H1 (cell line): ENCODE results near the gene CPEB1. TPM values are rescaled to one million over a fixed set of nuclear protein-coding genes. Genes with fewer than 3 reads are reported as not detected.

Experiments used
- CTCF ChIA-PET: fragments of 300-600 bp; sonication (Branson Sonifier 250); formaldehyde crosslinking; loops from one replicate; lab custom pipeline; 2021; ENCODE audit not compliant: partially characterized antibody; lab: Charles Lee
- POLR2A ChIA-PET: fragments of 300-600 bp; sonication (Branson Sonifier 250); formaldehyde crosslinking; loops from one replicate; lab custom pipeline; 2021; ENCODE audit warnings: inconsistent platforms; ENCODE audit not compliant: partially characterized antibody; lab: Charles Lee
- DNase-seq, 2 experiments: peaks; one replicate each; pipeline versions ENCODE4 v3.0.0 to v3.0.0-alpha.2; 2010 to 2022; ENCODE audit warnings: low spot score in 2 of 2, low read depth in 1 of 2, mixed read lengths in 1 of 2
- FAIRE-seq: peaks from 2 replicates; lab custom pipeline; 2011; peaks lifted over from hg19 to GRCh38; lab: Jason Lieb, UNC
- H2AFZ ChIP-seq: 2 replicates; pipeline ENCODE4 v1.8.1; 2012; ENCODE audit warnings: low read length, inconsistent platforms
- H2AK5ac ChIP-seq: 2 replicates; pipeline ENCODE4 v1.6.1; 2013; ENCODE audit warnings: low read depth, low read length
- H2BK120ac ChIP-seq: replicated peaks from 2 replicates; pipeline ENCODE3; 2013; ENCODE audit warnings: low read depth, low read length, inconsistent platforms
- H2BK12ac ChIP-seq: 2 replicates; pipeline ENCODE4 v1.6.1; 2013; ENCODE audit warnings: low read depth, low read length
- H2BK15ac ChIP-seq: 2 replicates; pipeline ENCODE4 v1.6.1; 2013; ENCODE audit warnings: low read length
- H2BK20ac ChIP-seq: 2 replicates; pipeline ENCODE4 v1.6.1; 2013; ENCODE audit warnings: low read length
- H2BK5ac ChIP-seq: 2 replicates; pipeline ENCODE4 v1.6.1; 2013; ENCODE audit warnings: low read depth, low read length
- H3K14ac ChIP-seq: 2 replicates; pipeline ENCODE4 v1.6.1; 2013; ENCODE audit warnings: inconsistent platforms; ENCODE audit not compliant: insufficient read length
- H3K18ac ChIP-seq: 2 replicates; pipeline ENCODE4 v1.6.1; 2013; ENCODE audit warnings: low read length; ENCODE audit errors: extremely low read depth
- H3K23ac ChIP-seq: 2 replicates; pipeline ENCODE4 v1.6.1; 2013; ENCODE audit warnings: inconsistent platforms; ENCODE audit not compliant: insufficient read length
- H3K23me2 ChIP-seq: 2 replicates; pipeline ENCODE4 v1.6.1; 2013; ENCODE audit warnings: low read depth, low read length
- H3K27ac ChIP-seq: 2 replicates; pipeline ENCODE4 v1.6.1; 2011; ENCODE audit warnings: low read depth, low read length, inconsistent platforms
- H3K27me3 ChIP-seq, 4 experiments: replicated peaks in 1 of 4; 1 replicate in 1 of 4; 2 replicates in 3 of 4; pipeline versions ENCODE4 v1.6.1 to v1.8.1; 2011 to 2013; ENCODE audit warnings: low read length in 3 of 4, mild to moderate bottlenecking in 3 of 4, inconsistent platforms in 2 of 4, mixed read lengths in 2 of 4, moderate library complexity in 1 of 4; ENCODE audit not compliant: control insufficient read depth in 3 of 4, insufficient read depth in 3 of 4; ENCODE audit errors: extremely low read depth in 1 of 4
- H3K36me3 ChIP-seq, 4 experiments: 2 replicates each; pipeline versions ENCODE4 v1.6.1 to v1.8.1; 2011 to 2013; ENCODE audit warnings: mild to moderate bottlenecking in 4 of 4, low read length in 3 of 4, moderate library complexity in 2 of 4, control low read depth in 1 of 4, inconsistent platforms in 1 of 4; ENCODE audit not compliant: insufficient read depth in 4 of 4, control insufficient read depth in 2 of 4
- H3K4ac ChIP-seq: replicated peaks from 2 replicates; pipeline ENCODE3; 2013; ENCODE audit warnings: low read length, low read depth, mixed read lengths, inconsistent platforms; ENCODE audit not compliant: insufficient read length
- H3K4me1 ChIP-seq, 4 experiments: replicated peaks in 1 of 4; 1 replicate in 1 of 4; 2 replicates in 3 of 4; pipeline versions ENCODE4 v1.6.1 to v1.8.1; 2011 to 2013; ENCODE audit warnings: low read length in 3 of 4, inconsistent platforms in 2 of 4, mixed read lengths in 1 of 4; ENCODE audit not compliant: insufficient read depth in 4 of 4, control insufficient read depth in 3 of 4
- H3K4me2 ChIP-seq, 2 experiments: 2 replicates each; pipeline versions ENCODE4 v1.6.1 to v1.8.1; 2011 to 2013; ENCODE audit warnings: low read depth in 2 of 2, low read length in 2 of 2, control low read depth in 1 of 2, inconsistent platforms in 1 of 2, mild to moderate bottlenecking in 1 of 2; ENCODE audit not compliant: insufficient read depth in 1 of 2
- H3K4me3 ChIP-seq, 4 experiments: fragments of 200-600, 300-600 bp in 1 of 4; sonication (generic), shearing (Covaris generic), sonication (Bioruptor Twin) in 1 of 4; 2 replicates each; pipeline versions ENCODE4 v1.5.1 to v1.8.1; 2011 to 2016; ENCODE audit warnings: low read length in 4 of 4, low read depth in 3 of 4, control low read depth in 2 of 4, inconsistent platforms in 2 of 4, mild to moderate bottlenecking in 2 of 4, mixed read lengths in 1 of 4, moderate library complexity in 1 of 4; ENCODE audit not compliant: insufficient read depth in 2 of 4; ENCODE audit errors: extremely low read depth in 1 of 4
- H3K56ac ChIP-seq: replicated peaks from 2 replicates; pipeline ENCODE3; 2013; ENCODE audit warnings: low read depth, mild to moderate bottlenecking, mixed read lengths, low read length, inconsistent platforms; ENCODE audit not compliant: insufficient read length
- H3K79me1 ChIP-seq: 2 replicates; pipeline ENCODE4 v1.6.1; 2013; ENCODE audit warnings: low read depth, low read length, control low read depth
- H3K79me2 ChIP-seq, 2 experiments: 2 replicates each; pipeline versions ENCODE4 v1.6.1 to v1.8.1; 2012 to 2013; ENCODE audit warnings: low read length in 2 of 2, mild to moderate bottlenecking in 2 of 2, inconsistent platforms in 1 of 2; ENCODE audit not compliant: insufficient read depth in 2 of 2, control insufficient read depth in 1 of 2
- H3K9ac ChIP-seq, 4 experiments: replicated peaks in 1 of 4; 1 replicate in 1 of 4; 2 replicates in 3 of 4; pipeline versions ENCODE4 v1.6.1 to v1.8.1; 2011 to 2013; ENCODE audit warnings: low read depth in 3 of 4, low read length in 3 of 4, control low read depth in 2 of 4, mild to moderate bottlenecking in 2 of 4, moderate library complexity in 2 of 4, inconsistent platforms in 1 of 4; ENCODE audit errors: extremely low read depth in 1 of 4
- H3K9me3 ChIP-seq, 2 experiments: 2 replicates each; pipeline versions ENCODE4 v1.6.1 to v1.8.1; 2012 to 2013; ENCODE audit warnings: mild to moderate bottlenecking in 2 of 2, moderate library complexity in 2 of 2, control low read depth in 1 of 2, inconsistent platforms in 1 of 2, low read depth in 1 of 2, low read length in 1 of 2, mixed read lengths in 1 of 2; ENCODE audit not compliant: insufficient read depth in 2 of 2
- H4K20me1 ChIP-seq, 2 experiments: replicated peaks in 1 of 2; 2 replicates each; pipeline versions ENCODE3 to v1.8.1; 2011 to 2013; ENCODE audit warnings: inconsistent platforms in 2 of 2, low read length in 2 of 2, mild to moderate bottlenecking in 1 of 2; ENCODE audit not compliant: insufficient read depth in 2 of 2, control insufficient read depth in 1 of 2
- H4K5ac ChIP-seq: 2 replicates; pipeline ENCODE4 v1.6.1; 2013; ENCODE audit warnings: low read length, low read depth, mixed read lengths, inconsistent platforms; ENCODE audit not compliant: insufficient read length
- H4K8ac ChIP-seq: 2 replicates; pipeline ENCODE4 v1.8.0; 2013; ENCODE audit warnings: mild to moderate bottlenecking, moderate library complexity, low read length, inconsistent platforms; ENCODE audit not compliant: insufficient read depth; ENCODE audit errors: extremely low read depth
- H4K91ac ChIP-seq: replicated peaks from 2 replicates; pipeline ENCODE3; 2013; ENCODE audit warnings: low read length, mixed read lengths, inconsistent platforms; ENCODE audit not compliant: insufficient read length
- CTCF ChIP-seq, 3 experiments: IDR thresholded peaks; 1 replicate in 2 of 3; 2 replicates in 1 of 3; pipeline versions ENCODE4 v1.5.1 to v1.6.1; 2011; ENCODE audit warnings: low read length in 3 of 3, mild to moderate bottlenecking in 3 of 3, inconsistent platforms in 2 of 3, low read depth in 1 of 3, moderate library complexity in 1 of 3; ENCODE audit not compliant: insufficient read depth in 1 of 3; ENCODE audit errors: control extremely low read depth in 1 of 3
- E2F6 ChIP-seq: IDR thresholded peaks from 2 replicates; pipeline ENCODE4 v1.6.1; 2012; ENCODE audit warnings: inconsistent platforms
- SP4 ChIP-seq: IDR thresholded peaks from 2 replicates; pipeline ENCODE4 v1.6.1; 2012; ENCODE audit warnings: low read length, inconsistent platforms
- WGBS, 2 experiments: shearing (Covaris generic) in 1 of 2; methylation state at CpG; one replicate each; pipeline versions ENCODE4 v1.1.6 to v1.1.7; 2013 to 2015; ENCODE audit warnings: low lambda C conversion rate in 2 of 2, mixed read lengths in 2 of 2, inconsistent platforms in 1 of 2, low coverage in 1 of 2, missing lambda C conversion rate in 1 of 2; ENCODE audit not compliant: insufficient replicate concordance in 2 of 2, insufficient coverage in 1 of 2, insufficient read length in 1 of 2; ENCODE audit errors: extremely low coverage in 1 of 2, missing lambda C conversion rate in 1 of 2; 5-methylcytosine and 5-hydroxymethylcytosine counted together
- polyA plus RNA-seq, 7 experiments: library from polyadenylated mRNA; depleted of rRNA in 3 of 7; stranded (reverse) in 5 of 7; unstranded in 2 of 7; fragments of >200 nt in 5 of 7; fragments of 200-250 nt in 2 of 7; gene quantifications; 1 replicate in 5 of 7; 2 replicates in 1 of 7; 4 replicates in 1 of 7; pipeline versions ENCODE4 v1.2.1 to v1.2.3, GENCODE V29; 2011 to 2013; ENCODE audit warnings: missing spikeins in 2 of 7, mixed read lengths in 2 of 7
- total RNA-seq: library from RNA; stranded (reverse); fragmentation: NEBNext Ultra II Directional; extraction: Animal tissue kit (Norgen Biotek cat#: 25700); gene quantifications from 2 replicates; pipeline ENCODE4 v1.2.1, GENCODE V29; 2021
- TF ChIP-seq, protein P1 (sequence below): IDR thresholded peaks from 2 replicates; pipeline ENCODE4 v1.6.1; 2011; ENCODE audit warnings: low read length, improper control_type of control experiment
- TF ChIP-seq, protein P2 (sequence below): IDR thresholded peaks from 2 replicates; pipeline ENCODE4 v1.6.1; 2012; ENCODE audit warnings: low read length, inconsistent platforms

Gene CPEB1
- total and polyA plus RNA-seq, 2 of the 8 experiments (the other 6 are each of a cell fraction or from before 2014, with no cell fraction given) = 4.4 to 4.5 TPM

- Histone ChIP-seq H2BK120ac (no peak overlapping the region), H2AK5ac (no peak overlapping the region), H3K23me2 (peaks cover 14% of the 10 kb centered on the region), H3K27ac (0 out of 2 replicates have a peak overlapping the region, but pooled peaks have one; percentile 45), H2BK5ac (peak overlapping the region; percentile 26; the same call in 1 of the 2 replicates), H4K8ac (no peak overlapping the region), H2BK12ac (no peak overlapping the region), H2BK15ac (no peak overlapping the region), H3K56ac (no peak overlapping the region), H2AFZ (no peak overlapping the region), H3K14ac (no peak overlapping the region), H3K79me2 (peaks cover 10 to 35% of the 10 kb centered on the region in 2 experiments), H4K91ac (no peak overlapping the region), H3K23ac (no peak overlapping the region), H4K5ac (no peak overlapping the region), H3K18ac (no peak overlapping the region), H4K20me1 (peaks cover 19 to 27% of the 10 kb centered on the region in 2 experiments), H2BK20ac (no peak overlapping the region), H3K4me2 (peak overlapping the region; percentile 65 to 93; a peak in 2 of 4 replicates), H3K27me3 (no peaks in the 10 kb centered on the region), H3K4ac (no peak overlapping the region), H3K9me3 (no peaks in the 10 kb centered on the region), H3K9ac (peak overlapping the region in 1 of 4 experiments; percentile 13; a peak in 2 of 7 replicates), H3K4me3 (peak overlapping the region in 2 of 4 experiments; percentile 16 to 96; a peak in 3 of 8 replicates), H3K36me3 (peaks cover 27 to 59% (median 43%) of the 10 kb centered on the region in 4 experiments), H3K4me1 (peaks cover 3 to 14% (median 8%) of the 10 kb centered on the region in 4 experiments; a peak in 5 of 7 replicates), H3K79me1 (0 out of 2 replicates have a peak, but pooled peaks cover 5% of the 10 kb centered on the region)
- CTCF ChIA-PET = interaction anchor here (1.2 to 1.9 kb wide), 2 partner anchors 84 to 212 kb away, joined by 3 to 4 read pairs; no protein-coding TSS in a partner anchor
- no peak for FAIRE-seq
- POLR2A ChIA-PET = interaction anchor here (0.7 to 8.4 kb wide), 16 partner anchors 7 to 476 kb away, joined by 3 to 125 read pairs (median 4); partner anchors contain the start of gene AP3B2
- no peak for DNase-seq
- 93% methylated on average over 4 of the region's 4 CpGs; no CpG with 5 or more reads in 1 of the 2 experiments for WGBS, 2 experiments
- no peak for TF ChIP-seq SP4
- no peak for TF ChIP-seq CTCF (IDR thresholded peaks at IDR 0.05; ENCODE audit: control extremely low read depth in 1 of 3, insufficient read depth in 1 of 3, low read depth in 1 of 3, low read length in 3 of 3)
- TF ChIP-seq, protein P1, sequence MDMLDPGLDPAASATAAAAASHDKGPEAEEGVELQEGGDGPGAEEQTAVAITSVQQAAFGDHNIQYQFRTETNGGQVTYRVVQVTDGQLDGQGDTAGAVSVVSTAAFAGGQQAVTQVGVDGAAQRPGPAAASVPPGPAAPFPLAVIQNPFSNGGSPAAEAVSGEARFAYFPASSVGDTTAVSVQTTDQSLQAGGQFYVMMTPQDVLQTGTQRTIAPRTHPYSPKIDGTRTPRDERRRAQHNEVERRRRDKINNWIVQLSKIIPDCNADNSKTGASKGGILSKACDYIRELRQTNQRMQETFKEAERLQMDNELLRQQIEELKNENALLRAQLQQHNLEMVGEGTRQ = no peak
- TF ChIP-seq E2F6 = no peak
- TF ChIP-seq, protein P2, sequence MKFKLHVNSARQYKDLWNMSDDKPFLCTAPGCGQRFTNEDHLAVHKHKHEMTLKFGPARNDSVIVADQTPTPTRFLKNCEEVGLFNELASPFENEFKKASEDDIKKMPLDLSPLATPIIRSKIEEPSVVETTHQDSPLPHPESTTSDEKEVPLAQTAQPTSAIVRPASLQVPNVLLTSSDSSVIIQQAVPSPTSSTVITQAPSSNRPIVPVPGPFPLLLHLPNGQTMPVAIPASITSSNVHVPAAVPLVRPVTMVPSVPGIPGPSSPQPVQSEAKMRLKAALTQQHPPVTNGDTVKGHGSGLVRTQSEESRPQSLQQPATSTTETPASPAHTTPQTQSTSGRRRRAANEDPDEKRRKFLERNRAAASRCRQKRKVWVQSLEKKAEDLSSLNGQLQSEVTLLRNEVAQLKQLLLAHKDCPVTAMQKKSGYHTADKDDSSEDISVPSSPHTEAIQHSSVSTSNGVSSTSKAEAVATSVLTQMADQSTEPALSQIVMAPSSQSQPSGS = no peak
These were observed 109.7 kb downstream of the CPEB1 start for GRCh38 chr15:82537351-82537908.
